ENCODE results near the gene IFIT1.

DNA sequence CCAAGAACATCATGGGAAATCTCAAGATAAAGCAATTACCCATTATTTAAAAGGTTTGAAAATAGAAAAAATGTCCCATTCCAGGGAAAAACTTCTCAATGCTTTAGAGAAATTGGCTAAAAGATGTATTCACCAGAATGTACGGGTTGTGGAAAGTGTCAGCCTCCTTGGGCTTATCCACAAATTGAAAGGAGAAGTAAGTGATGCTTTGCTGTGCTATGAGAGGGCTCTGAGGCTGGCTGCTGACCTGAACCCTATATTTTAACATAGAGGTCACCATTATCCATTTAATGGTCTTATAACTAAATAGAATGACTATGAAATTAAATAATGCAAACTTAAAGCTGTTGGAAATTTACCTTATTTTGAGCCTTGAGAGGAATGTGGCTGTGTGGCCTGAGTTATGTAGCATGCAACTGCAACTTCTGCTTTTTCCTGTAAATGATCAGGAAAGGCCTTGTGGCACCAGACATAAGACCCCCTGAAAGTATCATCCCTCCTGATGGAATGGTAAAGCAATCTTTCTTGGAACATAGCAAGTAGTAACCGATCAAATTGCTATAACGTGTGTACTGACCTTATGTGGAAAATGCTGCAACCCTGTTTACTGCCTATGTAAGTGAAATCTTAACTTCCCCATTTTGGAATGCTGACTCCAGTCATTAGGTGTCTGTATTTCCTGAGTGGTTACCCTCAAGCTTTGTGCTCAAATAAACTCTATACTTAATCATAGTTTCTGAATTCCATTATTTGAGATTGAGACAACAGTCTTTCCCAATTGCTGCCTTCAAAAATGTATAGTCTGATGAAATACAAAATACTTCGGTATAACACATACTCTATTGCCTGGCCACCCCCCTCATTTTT lies 7.7 kb upstream of the IFIT1 start:
- TF ChIP-seq CTCF (conservative IDR thresholded peaks at IDR 0.05) (no peak), EZH2 (IDR thresholded peaks at IDR 0.05; ENCODE audit: low read depth) (no peak)

Measured in PC-9 (cell line).